H9 (cell line): ENCODE measurements around the gene TTC28. TPM values are rescaled to one million over a fixed set of nuclear protein-coding genes. Genes with fewer than 3 reads are reported as not detected.

Source experiments
- DNase-seq: peaks from one replicate; pipeline ENCODE4 v3.0.0-alpha.2; 2017
- H2AFZ ChIP-seq: one replicate; pipeline ENCODE4 v1.6.1; 2013; ENCODE audit warnings: mild to moderate bottlenecking, low read length, control low read depth, moderate library complexity
- H2AK5ac ChIP-seq: 2 replicates; pipeline ENCODE4 v1.6.1; 2013; ENCODE audit warnings: low read length, control low read depth, mixed read lengths; ENCODE audit not compliant: insufficient read length
- H2BK120ac ChIP-seq: one replicate; pipeline ENCODE4 v1.6.1; 2013; ENCODE audit warnings: low read depth, mild to moderate bottlenecking, low read length, control low read depth, inconsistent platforms; ENCODE audit not compliant: poor library complexity, severe bottlenecking
- H2BK12ac ChIP-seq: 2 replicates; pipeline ENCODE4 v1.6.1; 2013; ENCODE audit warnings: low read length, control low read depth, mixed read lengths, low read depth; ENCODE audit not compliant: insufficient read length
- H2BK15ac ChIP-seq: 2 replicates; pipeline ENCODE4 v1.6.1; 2013; ENCODE audit warnings: low read depth, low read length, control low read depth
- H2BK20ac ChIP-seq: one replicate; pipeline ENCODE4 v1.6.1; 2013; ENCODE audit warnings: low read depth, mild to moderate bottlenecking, low read length, control low read depth, inconsistent platforms; ENCODE audit not compliant: poor library complexity, severe bottlenecking
- H2BK5ac ChIP-seq: 2 replicates; pipeline ENCODE4 v1.6.1; 2013; ENCODE audit warnings: low read length, control low read depth, mixed read lengths; ENCODE audit not compliant: insufficient read length
- H3K14ac ChIP-seq: 2 replicates; pipeline ENCODE4 v1.6.1; 2013; ENCODE audit warnings: low read length, control low read depth; ENCODE audit not compliant: insufficient read depth
- H3K18ac ChIP-seq: 2 replicates; pipeline ENCODE4 v1.6.1; 2013; ENCODE audit warnings: low read depth, mild to moderate bottlenecking, mixed read lengths, low read length, control low read depth; ENCODE audit not compliant: insufficient read length
- H3K23ac ChIP-seq: 2 replicates; pipeline ENCODE4 v1.6.1; 2013; ENCODE audit warnings: low read length, control low read depth, mixed read lengths, low read depth; ENCODE audit not compliant: insufficient read length
- H3K23me2 ChIP-seq: 2 replicates; pipeline ENCODE4 v1.6.1; 2013; ENCODE audit warnings: low read depth, mild to moderate bottlenecking, mixed read lengths, low read length, control low read depth; ENCODE audit not compliant: insufficient read length, poor library complexity, severe bottlenecking
- H3K27ac ChIP-seq: 2 replicates; pipeline ENCODE4 v1.5.1; 2013; ENCODE audit warnings: low read length, control low read depth, mixed read lengths, low read depth; ENCODE audit not compliant: insufficient read length
- H3K27me3 ChIP-seq: 2 replicates; pipeline ENCODE4 v1.6.1; 2013; ENCODE audit warnings: low read length, control low read depth, inconsistent platforms; ENCODE audit not compliant: insufficient read depth
- H3K4ac ChIP-seq: 2 replicates; pipeline ENCODE4 v1.6.1; 2013; ENCODE audit warnings: low read depth, mild to moderate bottlenecking, control low read depth, inconsistent platforms, low read length, moderate library complexity
- H3K4me1 ChIP-seq: 2 replicates; pipeline ENCODE4 v1.6.1; 2013; ENCODE audit warnings: low read length, control low read depth, inconsistent platforms; ENCODE audit not compliant: insufficient read depth
- H3K4me2 ChIP-seq: 2 replicates; pipeline ENCODE4 v1.6.1; 2013; ENCODE audit warnings: low read length, control low read depth, mixed read lengths; ENCODE audit not compliant: insufficient read length, insufficient read depth
- H3K56ac ChIP-seq: 2 replicates; pipeline ENCODE4 v1.6.1; 2013; ENCODE audit warnings: low read depth, mild to moderate bottlenecking, mixed read lengths, low read length, control low read depth; ENCODE audit not compliant: insufficient read length
- H3K79me1 ChIP-seq: 2 replicates; pipeline ENCODE4 v1.6.1; 2013; ENCODE audit warnings: low read depth, mild to moderate bottlenecking, moderate library complexity, low read length, control low read depth, inconsistent platforms; ENCODE audit not compliant: insufficient read depth, poor library complexity, severe bottlenecking
- H3K79me2 ChIP-seq: 2 replicates; pipeline ENCODE4 v1.6.1; 2013; ENCODE audit warnings: low read length, control low read depth, inconsistent platforms; ENCODE audit not compliant: insufficient read depth
- H3K9ac ChIP-seq: 2 replicates; pipeline ENCODE4 v1.6.1; 2013; ENCODE audit warnings: low read length, control low read depth, mixed read lengths; ENCODE audit not compliant: insufficient read length; ENCODE audit errors: extremely low read depth
- H3K9me3 ChIP-seq: one replicate; pipeline ENCODE4 v1.6.1; 2013; ENCODE audit warnings: low read depth, low read length, inconsistent platforms; ENCODE audit not compliant: control insufficient read depth
- H3T11ph ChIP-seq: one replicate; pipeline ENCODE4 v1.6.1; 2013; ENCODE audit warnings: mild to moderate bottlenecking, low read length, control low read depth, inconsistent platforms
- H4K20me1 ChIP-seq: one replicate; pipeline ENCODE4 v1.6.1; 2013; ENCODE audit not compliant: control insufficient read depth, insufficient read length, insufficient read depth
- H4K5ac ChIP-seq: 2 replicates; pipeline ENCODE4 v1.6.1; 2013; ENCODE audit warnings: low read depth, mild to moderate bottlenecking, mixed read lengths, low read length, control low read depth; ENCODE audit not compliant: insufficient read length
- H4K8ac ChIP-seq: replicated peaks from 2 replicates; pipeline ENCODE4 v1.6.1; 2013; ENCODE audit warnings: low read length, control low read depth, mixed read lengths, low read depth; ENCODE audit not compliant: insufficient read length
- H4K91ac ChIP-seq: 2 replicates; pipeline ENCODE4 v1.6.1; 2013; ENCODE audit warnings: low read depth, mild to moderate bottlenecking, moderate library complexity, mixed read lengths, low read length, control low read depth; ENCODE audit not compliant: insufficient read length
- H3K27ac Mint-ChIP-seq, 3 experiments: 2 replicates in 2 of 3; 3 replicates in 1 of 3; pipeline ENCODE4 v1.8.0; 2020 to 2021; ENCODE audit warnings: mixed read lengths in 3 of 3, mild to moderate bottlenecking in 1 of 3, moderate library complexity in 1 of 3
- H3K27me3 Mint-ChIP-seq: 2 replicates; pipeline ENCODE4 v1.8.0; 2021; ENCODE audit warnings: low read depth, mild to moderate bottlenecking, moderate library complexity, mixed read lengths
- H3K36me3 Mint-ChIP-seq, 3 experiments: 2 replicates in 2 of 3; 3 replicates in 1 of 3; pipeline ENCODE4 v1.8.0; 2020 to 2021; ENCODE audit warnings: low read depth in 3 of 3, mixed read lengths in 3 of 3; ENCODE audit not compliant: insufficient read depth in 1 of 3
- H3K4me1 Mint-ChIP-seq, 2 experiments: 2 replicates each; pipeline ENCODE4 v1.8.0; 2020; ENCODE audit warnings: mixed read lengths in 2 of 2
- H3K4me3 Mint-ChIP-seq, 2 experiments: 2 replicates in 1 of 2; 3 replicates in 1 of 2; pipeline ENCODE4 v1.8.0; 2020 to 2021; ENCODE audit warnings: mild to moderate bottlenecking in 2 of 2, mixed read lengths in 2 of 2, moderate library complexity in 1 of 2
- H3K9me3 Mint-ChIP-seq, 2 experiments: 2 replicates in 1 of 2; 3 replicates in 1 of 2; pipeline ENCODE4 v1.8.0; 2020; ENCODE audit warnings: mild to moderate bottlenecking in 2 of 2, mixed read lengths in 2 of 2, moderate library complexity in 1 of 2
- WGBS: extraction: QIAGEN DNeasy Blood & Tissue Kit; methylation state at CpG from one replicate; pipeline ENCODE4 v1.1.7; 2013; ENCODE audit warnings: missing lambda C conversion rate, low lambda C conversion rate, mixed read lengths; ENCODE audit not compliant: insufficient read length; ENCODE audit errors: extremely low coverage; 5-methylcytosine and 5-hydroxymethylcytosine counted together
- total RNA-seq: library from RNA; stranded (reverse); gene quantifications from 2 replicates; pipeline ENCODE4 v1.2.1, GENCODE V29; 2021
- TF ChIP-seq, protein P1 (sequence below): fragments of 200-600 bp; sonication (generic); conservative IDR thresholded peaks from 3 replicates; pipeline ENCODE4 v1.8.0; 2021; ENCODE audit warnings: antibody characterized with exemption, mild to moderate bottlenecking

Gene TTC28
- total RNA-seq, 1 experiment from 2014 or later: 13.6 TPM

DNA sequence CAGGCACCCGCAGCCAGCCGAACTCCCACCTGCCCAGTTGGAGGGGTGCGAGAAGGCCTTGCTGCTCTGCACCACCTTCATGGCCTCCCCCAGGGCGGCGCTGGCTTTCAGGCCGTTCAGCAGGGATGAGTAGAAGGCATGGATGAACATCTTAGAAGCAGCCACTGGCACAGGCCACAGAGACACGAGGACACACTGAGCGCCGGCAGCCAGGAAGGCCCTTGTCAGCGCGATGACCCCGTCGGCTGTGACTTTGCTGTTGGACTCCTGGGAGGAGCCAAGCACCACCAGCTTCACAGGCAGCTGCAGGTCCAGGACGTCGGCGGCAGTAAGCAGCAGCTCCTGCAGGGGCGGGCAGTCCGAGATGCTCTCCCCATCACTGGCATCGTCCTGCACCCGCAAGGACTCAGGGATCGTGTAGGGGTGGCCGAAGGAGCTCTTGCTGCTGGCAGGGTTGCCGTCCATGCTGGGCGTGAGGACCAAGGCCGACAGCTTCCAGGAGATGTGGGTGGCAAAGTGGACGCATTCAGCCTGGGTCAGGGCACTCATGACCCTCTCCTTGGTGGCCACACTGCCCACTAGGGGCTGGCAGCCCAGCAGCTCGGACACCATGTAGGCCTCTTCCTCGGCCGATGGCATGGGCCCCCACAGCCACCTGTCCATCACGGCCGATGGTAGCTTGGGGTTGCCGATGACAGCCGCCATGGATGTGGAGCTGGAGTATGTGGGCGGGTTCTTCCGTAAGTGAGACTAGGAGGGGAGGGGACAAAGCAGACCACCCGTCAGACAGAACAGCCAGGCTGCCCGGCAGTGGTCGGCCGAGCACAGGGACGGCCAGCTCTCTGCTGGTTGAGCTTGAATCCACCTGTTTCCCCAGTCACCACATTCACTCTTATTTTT lies 680.9 kb downstream of the TTC28 start:
- Histone ChIP-seq H3T11ph (no peak overlapping the region), H3K4me2 (no peak overlapping the region), H2BK15ac (no peak overlapping the region), H3K9me3 (no peaks in the 10 kb centered on the region), H4K20me1 (no peaks in the 10 kb centered on the region), H3K4ac (no peak overlapping the region), H2BK12ac (no peak overlapping the region), H4K91ac (no peak overlapping the region), H3K79me1 (no peaks in the 10 kb centered on the region), H2BK20ac (no peak overlapping the region), H3K27ac (no peak overlapping the region), H4K5ac (no peak overlapping the region), H3K4me1 (no peaks in the 10 kb centered on the region), H2AK5ac (no peak overlapping the region), H2BK5ac (no peak overlapping the region), H3K27me3 (no peaks in the 10 kb centered on the region), H3K23me2 (no peaks in the 10 kb centered on the region), H3K9ac (no peak overlapping the region), H3K56ac (no peak overlapping the region), H3K79me2 (no peaks in the 10 kb centered on the region), H3K23ac (no peak overlapping the region), H3K18ac (no peak overlapping the region), H2AFZ (no peak overlapping the region), H4K8ac (no peak overlapping the region), H2BK120ac (no peak overlapping the region), H3K14ac (no peak overlapping the region)
- Mint-ChIP-seq H3K27ac (no peak overlapping the region), H3K27me3 (no peaks in the 10 kb centered on the region), H3K36me3 (no peaks in the 10 kb centered on the region), H3K9me3 (no peaks in the 10 kb centered on the region), H3K4me3 (no peak overlapping the region), H3K4me1 (no peaks in the 10 kb centered on the region)
- no peak for DNase-seq
- TF ChIP-seq, protein P1, sequence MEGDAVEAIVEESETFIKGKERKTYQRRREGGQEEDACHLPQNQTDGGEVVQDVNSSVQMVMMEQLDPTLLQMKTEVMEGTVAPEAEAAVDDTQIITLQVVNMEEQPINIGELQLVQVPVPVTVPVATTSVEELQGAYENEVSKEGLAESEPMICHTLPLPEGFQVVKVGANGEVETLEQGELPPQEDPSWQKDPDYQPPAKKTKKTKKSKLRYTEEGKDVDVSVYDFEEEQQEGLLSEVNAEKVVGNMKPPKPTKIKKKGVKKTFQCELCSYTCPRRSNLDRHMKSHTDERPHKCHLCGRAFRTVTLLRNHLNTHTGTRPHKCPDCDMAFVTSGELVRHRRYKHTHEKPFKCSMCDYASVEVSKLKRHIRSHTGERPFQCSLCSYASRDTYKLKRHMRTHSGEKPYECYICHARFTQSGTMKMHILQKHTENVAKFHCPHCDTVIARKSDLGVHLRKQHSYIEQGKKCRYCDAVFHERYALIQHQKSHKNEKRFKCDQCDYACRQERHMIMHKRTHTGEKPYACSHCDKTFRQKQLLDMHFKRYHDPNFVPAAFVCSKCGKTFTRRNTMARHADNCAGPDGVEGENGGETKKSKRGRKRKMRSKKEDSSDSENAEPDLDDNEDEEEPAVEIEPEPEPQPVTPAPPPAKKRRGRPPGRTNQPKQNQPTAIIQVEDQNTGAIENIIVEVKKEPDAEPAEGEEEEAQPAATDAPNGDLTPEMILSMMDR: no peak
- no CpG with 5 or more reads among the region's 40 CpGs for WGBS
